ENCODE results near the gene DEFB113.

DEFB113 gene

GRCh38 chr6:49935387-49935786 is 34.0 kb downstream of the DEFB113 start:
- H3K36me3 ChIP-seq (replicated peaks), result no peaks in the 10 kb centered on the region
- H3K27me3 ChIP-seq (replicated peaks), result no peaks in the 10 kb centered on the region
- TF ChIP-seq, protein P1, sequence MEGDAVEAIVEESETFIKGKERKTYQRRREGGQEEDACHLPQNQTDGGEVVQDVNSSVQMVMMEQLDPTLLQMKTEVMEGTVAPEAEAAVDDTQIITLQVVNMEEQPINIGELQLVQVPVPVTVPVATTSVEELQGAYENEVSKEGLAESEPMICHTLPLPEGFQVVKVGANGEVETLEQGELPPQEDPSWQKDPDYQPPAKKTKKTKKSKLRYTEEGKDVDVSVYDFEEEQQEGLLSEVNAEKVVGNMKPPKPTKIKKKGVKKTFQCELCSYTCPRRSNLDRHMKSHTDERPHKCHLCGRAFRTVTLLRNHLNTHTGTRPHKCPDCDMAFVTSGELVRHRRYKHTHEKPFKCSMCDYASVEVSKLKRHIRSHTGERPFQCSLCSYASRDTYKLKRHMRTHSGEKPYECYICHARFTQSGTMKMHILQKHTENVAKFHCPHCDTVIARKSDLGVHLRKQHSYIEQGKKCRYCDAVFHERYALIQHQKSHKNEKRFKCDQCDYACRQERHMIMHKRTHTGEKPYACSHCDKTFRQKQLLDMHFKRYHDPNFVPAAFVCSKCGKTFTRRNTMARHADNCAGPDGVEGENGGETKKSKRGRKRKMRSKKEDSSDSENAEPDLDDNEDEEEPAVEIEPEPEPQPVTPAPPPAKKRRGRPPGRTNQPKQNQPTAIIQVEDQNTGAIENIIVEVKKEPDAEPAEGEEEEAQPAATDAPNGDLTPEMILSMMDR (IDR thresholded peaks at IDR 0.05; ENCODE audit: low read depth, low read length, missing control alignments), result no peak

GRCh38 chr6:49934770-49935169 is 34.7 kb downstream of the DEFB113 start:
- in situ Hi-C loops (cut with HindIII; ENCODE audit: low pct_ligation_motif_present, low sequenced_read_pairs), result no loop called here
- H3K4me3 ChIP-seq (ENCODE audit: low read depth, low read length), result no peak overlapping the region
- TF ChIP-seq, protein P1 (IDR thresholded peaks at IDR 0.05; ENCODE audit: low read depth, low read length, missing control alignments), result no peak
- H3K27ac ChIP-seq, result no peak overlapping the region
- H3K36me3 ChIP-seq (replicated peaks), result no peaks in the 10 kb centered on the region
- no peak for DNase-seq
- no peaks in the 10 kb centered on the region for H3K27me3 ChIP-seq (replicated peaks)

More at GRCh38 chr6:49935387-49935786, 34.0 kb downstream of the DEFB113 start:
- DNase-seq, result no peak
- Histone ChIP-seq H3K4me3 (ENCODE audit: low read depth, low read length) (no peak overlapping the region), H3K27ac (no peak overlapping the region)
- in situ Hi-C loops (cut with HindIII; ENCODE audit: low pct_ligation_motif_present, low sequenced_read_pairs), result no loop called here

DNA sequence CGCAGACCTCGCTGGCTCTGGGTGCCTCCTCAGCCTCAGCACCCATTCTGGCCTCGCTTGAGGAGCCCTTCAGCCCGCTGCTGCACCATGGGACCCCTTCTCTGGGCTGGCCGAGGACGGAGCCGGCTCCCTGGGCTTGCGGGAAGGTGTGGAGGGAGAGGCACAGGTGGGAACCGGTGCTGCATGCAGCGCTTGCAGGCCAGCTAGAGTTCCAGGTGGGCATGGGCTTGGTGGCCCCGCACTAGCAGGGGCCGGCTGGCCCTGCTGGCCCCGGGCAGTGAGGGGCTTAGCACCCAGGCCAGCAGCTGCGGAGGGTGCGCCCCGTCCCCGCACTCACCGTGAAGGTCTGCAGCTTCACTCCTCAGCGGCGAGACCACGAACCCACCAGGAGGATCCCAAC is 35.9 kb downstream of the DEFB113 start:
- H3K36me3 ChIP-seq (replicated peaks), result no peaks in the 10 kb centered on the region
- TF ChIP-seq, protein P1 (IDR thresholded peaks at IDR 0.05; ENCODE audit: low read depth, low read length, missing control alignments), result no peak
- H3K27me3 ChIP-seq (replicated peaks), result no peaks in the 10 kb centered on the region
- in situ Hi-C loops (cut with HindIII; ENCODE audit: low pct_ligation_motif_present, low sequenced_read_pairs), result no loop called here
- no peak for DNase-seq
- no peak overlapping the region for H3K27ac ChIP-seq
- no peak overlapping the region for H3K4me3 ChIP-seq (ENCODE audit: low read depth, low read length)

DNA sequence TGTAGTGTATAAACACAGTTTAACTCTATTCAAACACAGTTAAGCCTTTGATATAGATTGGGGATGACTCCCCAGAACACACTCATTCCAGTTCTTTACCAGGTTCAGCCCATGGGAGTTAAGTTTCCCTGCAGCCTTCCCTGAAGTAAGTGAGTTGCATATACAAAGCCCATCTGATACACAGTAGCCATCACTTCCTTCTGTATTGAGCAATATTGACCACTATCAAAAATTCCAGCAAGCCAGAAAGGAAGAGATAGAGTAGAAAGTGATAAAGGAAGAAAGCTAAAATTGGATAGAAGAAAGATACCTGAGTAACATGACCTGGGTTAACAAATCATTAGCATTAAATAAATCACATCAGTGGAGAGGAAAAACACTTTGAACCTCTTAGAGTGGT is 40.1 kb downstream of the DEFB113 start:
- no peaks in the 10 kb centered on the region for H3K36me3 ChIP-seq (replicated peaks)
- H3K27ac ChIP-seq, result no peak overlapping the region
- TF ChIP-seq, protein P1 (IDR thresholded peaks at IDR 0.05; ENCODE audit: low read depth, low read length, missing control alignments), result no peak
- H3K4me3 ChIP-seq (ENCODE audit: low read depth, low read length), result no peak overlapping the region
- H3K27me3 ChIP-seq (replicated peaks), result no peaks in the 10 kb centered on the region
- in situ Hi-C loops (cut with HindIII; ENCODE audit: low pct_ligation_motif_present, low sequenced_read_pairs), result no loop called here
- no peak for DNase-seq

DNA sequence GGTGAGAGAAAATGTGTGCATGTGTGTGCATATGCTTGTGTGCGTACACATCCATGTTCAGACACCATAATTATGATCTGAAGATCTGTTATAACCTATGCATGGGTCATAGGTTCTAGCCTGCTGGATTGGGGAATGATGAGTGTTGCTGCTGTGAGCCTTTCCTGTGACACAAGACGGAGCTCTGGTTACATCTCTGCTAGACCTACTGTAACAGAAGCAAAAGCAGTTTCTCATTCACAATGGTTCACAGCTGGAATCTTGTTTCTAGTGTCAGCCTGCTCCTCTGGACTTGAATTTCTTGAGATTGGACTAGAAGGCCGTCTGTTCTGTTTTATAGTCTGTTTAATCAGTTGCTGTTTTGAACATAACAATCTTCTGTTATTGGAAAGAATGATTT is 45.6 kb downstream of the DEFB113 start:
- H3K27ac ChIP-seq, result no peak overlapping the region
- no peak for DNase-seq
- H3K4me3 ChIP-seq (ENCODE audit: low read depth, low read length), result no peak overlapping the region
- H3K27me3 ChIP-seq (replicated peaks), result no peaks in the 10 kb centered on the region
- in situ Hi-C loops (cut with HindIII; ENCODE audit: low pct_ligation_motif_present, low sequenced_read_pairs), result no loop called here
- H3K36me3 ChIP-seq (replicated peaks), result no peaks in the 10 kb centered on the region
- TF ChIP-seq, protein P1 (IDR thresholded peaks at IDR 0.05; ENCODE audit: low read depth, low read length, missing control alignments), result no peak

DNA sequence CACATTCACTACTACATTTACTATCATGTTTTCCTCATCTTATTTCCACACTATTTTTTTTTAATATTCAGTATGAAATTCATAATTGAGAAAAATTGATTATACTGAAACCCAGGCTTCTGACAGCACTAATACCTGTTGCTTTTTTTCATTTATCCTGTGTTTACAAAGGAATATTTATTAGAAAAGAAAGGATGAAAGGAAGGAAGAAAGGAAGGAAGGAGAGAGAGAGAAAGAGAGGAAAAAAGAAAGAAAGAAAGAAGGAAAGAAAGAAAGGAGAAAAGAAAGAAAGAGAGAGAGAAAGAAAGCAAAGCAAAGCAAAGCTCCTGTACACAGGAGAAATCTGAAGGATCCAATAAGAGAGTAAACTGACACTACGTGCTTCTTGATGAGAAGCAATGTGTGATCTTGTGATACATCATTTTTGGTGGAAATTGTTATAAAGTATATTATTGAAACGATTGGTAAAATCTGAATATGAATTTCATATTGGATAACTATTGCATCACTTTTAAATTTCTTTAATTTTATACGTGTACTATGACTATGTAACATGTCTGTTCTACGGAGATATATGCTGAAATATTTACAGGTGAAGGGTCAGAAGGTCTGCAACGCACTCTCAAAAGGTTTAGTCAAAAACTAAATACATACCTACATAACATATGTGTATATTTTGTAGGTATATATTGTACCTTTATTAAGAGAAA is 49.3 kb downstream of the DEFB113 start:
- TF ChIP-seq, protein P1 (IDR thresholded peaks at IDR 0.05; ENCODE audit: low read depth, low read length, missing control alignments), result no peak
- in situ Hi-C loops (cut with HindIII; ENCODE audit: low pct_ligation_motif_present, low sequenced_read_pairs), result no loop called here
- Histone ChIP-seq H3K4me3 (ENCODE audit: low read depth, low read length) (no peak overlapping the region), H3K36me3 (replicated peaks) (no peaks in the 10 kb centered on the region), H3K27me3 (replicated peaks) (no peaks in the 10 kb centered on the region), H3K27ac (no peak overlapping the region)
- DNase-seq, result no peak
